Measurements from ENCODE around the gene WBP2. TPM values are rescaled to one million over a fixed set of nuclear protein-coding genes. Genes with fewer than 3 reads are reported as not detected.

WBP2 gene
- total RNA-seq, 1 experiment from 2014 or later = 55.7 TPM

GRCh38 chr17:75898065-75898464 is 42.9 kb upstream of the WBP2 start:
- Mint-ChIP-seq H3K4me3 (ENCODE audit: unreplicated experiment) (peak overlapping the region; percentile 74), H3K9me3 (ENCODE audit: unreplicated experiment) (no peaks in the 10 kb centered on the region), H3K36me3 (ENCODE audit: insufficient read depth, unreplicated experiment) (peaks cover 39% of the 10 kb centered on the region), H3K4me1 (ENCODE audit: insufficient read depth, unreplicated experiment) (peaks cover 19% of the 10 kb centered on the region), H3K27ac (ENCODE audit: low read depth, unreplicated experiment) (peak overlapping the region; percentile 70), H3K27me3 (ENCODE audit: insufficient read depth, unreplicated experiment) (no peaks in the 10 kb centered on the region)
- POLR2A ChIA-PET = interaction anchor here (0.6 to 5.0 kb wide), 7 partner anchors 7 to 484 kb away, joined by 3 to 80 read pairs (median 4); partner anchors contain the start of genes MRPL38, RECQL5, SAP30BP and TRIM47
- BruUV-seq (replicated peaks) = no TSS peak
- TF ChIP-seq CTCF (IDR thresholded peaks at IDR 0.05; ENCODE audit: unreplicated experiment) = no peak
- CTCF ChIA-PET = interaction anchor here (0.6 kb wide), 1 partner anchor 43 kb away, joined by 3 read pairs; the partner anchor contains the start of gene WBP2
- intact Hi-C loops (cut with micrococcal nuclease) = no loop called here
- no peak for DNase-seq (ENCODE audit: unreplicated experiment)

- BruUV-seq (replicated peaks) = TSS peak; percentile 44
- intact Hi-C loops (cut with micrococcal nuclease) = loop anchor here (2.0 kb wide), 1 partner anchor 43 kb away; the partner anchor contains the start of gene WBP2
- DNase-seq (ENCODE audit: unreplicated experiment) = no peak
- ChIA-PET POLR2A (interaction anchor here (0.5 to 5.0 kb wide), 14 partner anchors 8 to 281 kb away, joined by 3 to 80 read pairs (median 4); partner anchors contain the start of genes GALK1, MRPL38, RECQL5 and SAP30BP), CTCF (interaction anchor here (0.9 to 2.2 kb wide), 6 partner anchors 10 to 133 kb away, joined by 5 to 12 read pairs (median 6); partner anchors contain the start of gene GALK1)
- Mint-ChIP-seq H3K27ac (ENCODE audit: low read depth, unreplicated experiment) (peak overlapping the region; percentile 70), H3K36me3 (ENCODE audit: insufficient read depth, unreplicated experiment) (peaks cover 39% of the 10 kb centered on the region), H3K9me3 (ENCODE audit: unreplicated experiment) (no peaks in the 10 kb centered on the region), H3K4me3 (ENCODE audit: unreplicated experiment) (peak overlapping the region; percentile 74), H3K4me1 (ENCODE audit: insufficient read depth, unreplicated experiment) (peaks cover 19% of the 10 kb centered on the region), H3K27me3 (ENCODE audit: insufficient read depth, unreplicated experiment) (no peaks in the 10 kb centered on the region)
- TF ChIP-seq CTCF (IDR thresholded peaks at IDR 0.05; ENCODE audit: unreplicated experiment) = no peak
These were observed 42.3 kb upstream of the WBP2 start for GRCh38 chr17:75897160-75898019.

GRCh38 chr17:75896415-75897159 is 41.5 kb upstream of the WBP2 start, which contains the start of gene TRIM65:
Gene TRIM65 (minus strand): TSS chr17:75896951. CDS start chr17:75896937, 14 bp downstream.
- intact Hi-C loops (cut with micrococcal nuclease) = loop anchor here (1.0 to 2.0 kb wide), 2 partner anchors 42 to 132 kb away; partner anchors contain the start of gene WBP2
- Mint-ChIP-seq H3K36me3 (ENCODE audit: insufficient read depth, unreplicated experiment) (peaks cover 43% of the 10 kb centered on the region), H3K9me3 (ENCODE audit: unreplicated experiment) (no peaks in the 10 kb centered on the region), H3K4me1 (ENCODE audit: insufficient read depth, unreplicated experiment) (peaks cover 19% of the 10 kb centered on the region), H3K27me3 (ENCODE audit: insufficient read depth, unreplicated experiment) (no peaks in the 10 kb centered on the region), H3K27ac (ENCODE audit: low read depth, unreplicated experiment) (peak within 1 kb of the TSS; percentile 70), H3K4me3 (ENCODE audit: unreplicated experiment) (peak within 1 kb of the TSS; percentile 74)
- POLR2A ChIA-PET = interaction anchor here (0.6 to 5.0 kb wide), 19 partner anchors 9 to 380 kb away, joined by 3 to 80 read pairs (median 5); partner anchors contain the start of genes GALK1, MRPL38, RECQL5 and SAP30BP
- peak; percentile 14 for TF ChIP-seq CTCF (IDR thresholded peaks at IDR 0.05; ENCODE audit: unreplicated experiment)
- no TSS peak for BruUV-seq (replicated peaks)
- peak; percentile 71 for DNase-seq (ENCODE audit: unreplicated experiment)
- CTCF ChIA-PET = interaction anchor here (0.5 to 2.2 kb wide), 14 partner anchors 9 to 222 kb away, joined by 3 to 12 read pairs (median 5); partner anchors contain the start of genes GALK1 and TRIM47
